H1 (cell line): ENCODE results near the gene MAD2L1BP. TPM values are rescaled to one million over a fixed set of nuclear protein-coding genes. Genes with fewer than 3 reads are reported as not detected.

Experiments
- CTCF ChIA-PET: fragments of 300-600 bp; sonication (Branson Sonifier 250); formaldehyde crosslinking; loops from one replicate; lab custom pipeline; 2021; ENCODE audit not compliant: partially characterized antibody; lab: Charles Lee
- POLR2A ChIA-PET: fragments of 300-600 bp; sonication (Branson Sonifier 250); formaldehyde crosslinking; loops from one replicate; lab custom pipeline; 2021; ENCODE audit warnings: inconsistent platforms; ENCODE audit not compliant: partially characterized antibody; lab: Charles Lee
- DNase-seq, 2 experiments: peaks; one replicate each; pipeline versions ENCODE4 v3.0.0 to v3.0.0-alpha.2; 2010 to 2022; ENCODE audit warnings: low spot score in 2 of 2, low read depth in 1 of 2, mixed read lengths in 1 of 2
- FAIRE-seq: peaks from 2 replicates; lab custom pipeline; 2011; peaks lifted over from hg19 to GRCh38; lab: Jason Lieb, UNC
- H2AFZ ChIP-seq: 2 replicates; pipeline ENCODE4 v1.8.1; 2012; ENCODE audit warnings: low read length, inconsistent platforms
- H2AK5ac ChIP-seq: 2 replicates; pipeline ENCODE4 v1.6.1; 2013; ENCODE audit warnings: low read depth, low read length
- H2BK120ac ChIP-seq: replicated peaks from 2 replicates; pipeline ENCODE3; 2013; ENCODE audit warnings: low read depth, low read length, inconsistent platforms
- H2BK12ac ChIP-seq: 2 replicates; pipeline ENCODE4 v1.6.1; 2013; ENCODE audit warnings: low read depth, low read length
- H2BK15ac ChIP-seq: 2 replicates; pipeline ENCODE4 v1.6.1; 2013; ENCODE audit warnings: low read length
- H2BK20ac ChIP-seq: 2 replicates; pipeline ENCODE4 v1.6.1; 2013; ENCODE audit warnings: low read length
- H2BK5ac ChIP-seq: 2 replicates; pipeline ENCODE4 v1.6.1; 2013; ENCODE audit warnings: low read depth, low read length
- H3K14ac ChIP-seq: 2 replicates; pipeline ENCODE4 v1.6.1; 2013; ENCODE audit warnings: inconsistent platforms; ENCODE audit not compliant: insufficient read length
- H3K18ac ChIP-seq: 2 replicates; pipeline ENCODE4 v1.6.1; 2013; ENCODE audit warnings: low read length; ENCODE audit errors: extremely low read depth
- H3K23ac ChIP-seq: 2 replicates; pipeline ENCODE4 v1.6.1; 2013; ENCODE audit warnings: inconsistent platforms; ENCODE audit not compliant: insufficient read length
- H3K23me2 ChIP-seq: 2 replicates; pipeline ENCODE4 v1.6.1; 2013; ENCODE audit warnings: low read depth, low read length
- H3K27ac ChIP-seq: 2 replicates; pipeline ENCODE4 v1.6.1; 2011; ENCODE audit warnings: low read depth, low read length, inconsistent platforms
- H3K27me3 ChIP-seq, 4 experiments: replicated peaks in 1 of 4; 1 replicate in 1 of 4; 2 replicates in 3 of 4; pipeline versions ENCODE4 v1.6.1 to v1.8.1; 2011 to 2013; ENCODE audit warnings: low read length in 3 of 4, mild to moderate bottlenecking in 3 of 4, inconsistent platforms in 2 of 4, mixed read lengths in 2 of 4, moderate library complexity in 1 of 4; ENCODE audit not compliant: control insufficient read depth in 3 of 4, insufficient read depth in 3 of 4; ENCODE audit errors: extremely low read depth in 1 of 4
- H3K36me3 ChIP-seq, 4 experiments: 2 replicates each; pipeline versions ENCODE4 v1.6.1 to v1.8.1; 2011 to 2013; ENCODE audit warnings: mild to moderate bottlenecking in 4 of 4, low read length in 3 of 4, moderate library complexity in 2 of 4, control low read depth in 1 of 4, inconsistent platforms in 1 of 4; ENCODE audit not compliant: insufficient read depth in 4 of 4, control insufficient read depth in 2 of 4
- H3K4ac ChIP-seq: replicated peaks from 2 replicates; pipeline ENCODE3; 2013; ENCODE audit warnings: low read length, low read depth, mixed read lengths, inconsistent platforms; ENCODE audit not compliant: insufficient read length
- H3K4me1 ChIP-seq, 4 experiments: replicated peaks in 1 of 4; 1 replicate in 1 of 4; 2 replicates in 3 of 4; pipeline versions ENCODE4 v1.6.1 to v1.8.1; 2011 to 2013; ENCODE audit warnings: low read length in 3 of 4, inconsistent platforms in 2 of 4, mixed read lengths in 1 of 4; ENCODE audit not compliant: insufficient read depth in 4 of 4, control insufficient read depth in 3 of 4
- H3K4me2 ChIP-seq, 2 experiments: 2 replicates each; pipeline versions ENCODE4 v1.6.1 to v1.8.1; 2011 to 2013; ENCODE audit warnings: low read depth in 2 of 2, low read length in 2 of 2, control low read depth in 1 of 2, inconsistent platforms in 1 of 2, mild to moderate bottlenecking in 1 of 2; ENCODE audit not compliant: insufficient read depth in 1 of 2
- H3K4me3 ChIP-seq, 4 experiments: fragments of 200-600, 300-600 bp in 1 of 4; sonication (generic), shearing (Covaris generic), sonication (Bioruptor Twin) in 1 of 4; 2 replicates each; pipeline versions ENCODE4 v1.5.1 to v1.8.1; 2011 to 2016; ENCODE audit warnings: low read length in 4 of 4, low read depth in 3 of 4, control low read depth in 2 of 4, inconsistent platforms in 2 of 4, mild to moderate bottlenecking in 2 of 4, mixed read lengths in 1 of 4, moderate library complexity in 1 of 4; ENCODE audit not compliant: insufficient read depth in 2 of 4; ENCODE audit errors: extremely low read depth in 1 of 4
- H3K56ac ChIP-seq: replicated peaks from 2 replicates; pipeline ENCODE3; 2013; ENCODE audit warnings: low read depth, mild to moderate bottlenecking, mixed read lengths, low read length, inconsistent platforms; ENCODE audit not compliant: insufficient read length
- H3K79me1 ChIP-seq: 2 replicates; pipeline ENCODE4 v1.6.1; 2013; ENCODE audit warnings: low read depth, low read length, control low read depth
- H3K79me2 ChIP-seq, 2 experiments: 2 replicates each; pipeline versions ENCODE4 v1.6.1 to v1.8.1; 2012 to 2013; ENCODE audit warnings: low read length in 2 of 2, mild to moderate bottlenecking in 2 of 2, inconsistent platforms in 1 of 2; ENCODE audit not compliant: insufficient read depth in 2 of 2, control insufficient read depth in 1 of 2
- H3K9ac ChIP-seq, 4 experiments: replicated peaks in 1 of 4; 1 replicate in 1 of 4; 2 replicates in 3 of 4; pipeline versions ENCODE4 v1.6.1 to v1.8.1; 2011 to 2013; ENCODE audit warnings: low read depth in 3 of 4, low read length in 3 of 4, control low read depth in 2 of 4, mild to moderate bottlenecking in 2 of 4, moderate library complexity in 2 of 4, inconsistent platforms in 1 of 4; ENCODE audit errors: extremely low read depth in 1 of 4
- H3K9me3 ChIP-seq, 2 experiments: 2 replicates each; pipeline versions ENCODE4 v1.6.1 to v1.8.1; 2012 to 2013; ENCODE audit warnings: mild to moderate bottlenecking in 2 of 2, moderate library complexity in 2 of 2, control low read depth in 1 of 2, inconsistent platforms in 1 of 2, low read depth in 1 of 2, low read length in 1 of 2, mixed read lengths in 1 of 2; ENCODE audit not compliant: insufficient read depth in 2 of 2
- H4K20me1 ChIP-seq, 2 experiments: replicated peaks in 1 of 2; 2 replicates each; pipeline versions ENCODE3 to v1.8.1; 2011 to 2013; ENCODE audit warnings: inconsistent platforms in 2 of 2, low read length in 2 of 2, mild to moderate bottlenecking in 1 of 2; ENCODE audit not compliant: insufficient read depth in 2 of 2, control insufficient read depth in 1 of 2
- H4K5ac ChIP-seq: 2 replicates; pipeline ENCODE4 v1.6.1; 2013; ENCODE audit warnings: low read length, low read depth, mixed read lengths, inconsistent platforms; ENCODE audit not compliant: insufficient read length
- H4K8ac ChIP-seq: 2 replicates; pipeline ENCODE4 v1.8.0; 2013; ENCODE audit warnings: mild to moderate bottlenecking, moderate library complexity, low read length, inconsistent platforms; ENCODE audit not compliant: insufficient read depth; ENCODE audit errors: extremely low read depth
- H4K91ac ChIP-seq: replicated peaks from 2 replicates; pipeline ENCODE3; 2013; ENCODE audit warnings: low read length, mixed read lengths, inconsistent platforms; ENCODE audit not compliant: insufficient read length
- ASH2L ChIP-seq: fragments of 200-600, 300-600 bp; sonication (generic); IDR thresholded peaks from one replicate; pipeline ENCODE4 v1.7.1; 2017; ENCODE audit warnings: low read length
- BCL11A ChIP-seq, 2 experiments: IDR thresholded peaks; one replicate each; pipeline ENCODE4 v1.6.1; 2011; ENCODE audit warnings: low read depth in 2 of 2, low read length in 2 of 2, mild to moderate bottlenecking in 2 of 2
- NRF1 ChIP-seq: IDR thresholded peaks from 2 replicates; pipeline ENCODE4 v1.6.1; 2011; ENCODE audit warnings: mild to moderate bottlenecking, low read depth, low read length, improper control_type of control experiment
- POLR2AphosphoS5 ChIP-seq: IDR thresholded peaks from 2 replicates; pipeline ENCODE4 v1.6.1; 2011; ENCODE audit warnings: low read depth, low read length
- RXRA ChIP-seq: IDR thresholded peaks from 2 replicates; pipeline ENCODE4 v1.6.1; 2011; ENCODE audit warnings: low read depth, mild to moderate bottlenecking, low read length, moderate library complexity; ENCODE audit not compliant: insufficient read depth
- SIN3A ChIP-seq, 2 experiments: IDR thresholded peaks in 1 of 2; conservative IDR thresholded peaks in 1 of 2; 2 replicates each; pipeline ENCODE4 v1.6.1; 2011 to 2012; ENCODE audit warnings: low read length in 2 of 2, improper control_type of control experiment in 1 of 2, low read depth in 1 of 2, mild to moderate bottlenecking in 1 of 2
- SP1 ChIP-seq: IDR thresholded peaks from 2 replicates; pipeline ENCODE4 v1.6.1; 2011; ENCODE audit warnings: low read depth, low read length
- WGBS, 2 experiments: shearing (Covaris generic) in 1 of 2; methylation state at CpG; one replicate each; pipeline versions ENCODE4 v1.1.6 to v1.1.7; 2013 to 2015; ENCODE audit warnings: low lambda C conversion rate in 2 of 2, mixed read lengths in 2 of 2, inconsistent platforms in 1 of 2, low coverage in 1 of 2, missing lambda C conversion rate in 1 of 2; ENCODE audit not compliant: insufficient replicate concordance in 2 of 2, insufficient coverage in 1 of 2, insufficient read length in 1 of 2; ENCODE audit errors: extremely low coverage in 1 of 2, missing lambda C conversion rate in 1 of 2; 5-methylcytosine and 5-hydroxymethylcytosine counted together
- polyA plus RNA-seq, 7 experiments: library from polyadenylated mRNA; depleted of rRNA in 3 of 7; stranded (reverse) in 5 of 7; unstranded in 2 of 7; fragments of >200 nt in 5 of 7; fragments of 200-250 nt in 2 of 7; gene quantifications; 1 replicate in 5 of 7; 2 replicates in 1 of 7; 4 replicates in 1 of 7; pipeline versions ENCODE4 v1.2.1 to v1.2.3, GENCODE V29; 2011 to 2013; ENCODE audit warnings: missing spikeins in 2 of 7, mixed read lengths in 2 of 7
- total RNA-seq: library from RNA; stranded (reverse); fragmentation: NEBNext Ultra II Directional; extraction: Animal tissue kit (Norgen Biotek cat#: 25700); gene quantifications from 2 replicates; pipeline ENCODE4 v1.2.1, GENCODE V29; 2021
- TF ChIP-seq, protein P1 (sequence below), 3 experiments: IDR thresholded peaks; 1 replicate in 2 of 3; 2 replicates in 1 of 3; pipeline versions ENCODE4 v1.5.1 to v1.6.1; 2011; ENCODE audit warnings: low read length in 3 of 3, mild to moderate bottlenecking in 3 of 3, inconsistent platforms in 2 of 3, low read depth in 1 of 3, moderate library complexity in 1 of 3; ENCODE audit not compliant: insufficient read depth in 1 of 3; ENCODE audit errors: control extremely low read depth in 1 of 3
- TF ChIP-seq, protein P2 (sequence below): IDR thresholded peaks from 2 replicates; pipeline ENCODE4 v1.6.1; 2011; ENCODE audit warnings: low read depth, mild to moderate bottlenecking, low read length; ENCODE audit not compliant: insufficient read depth

The MAD2L1BP gene
- total and polyA plus RNA-seq, 2 of the 8 experiments (the other 6 are each of a cell fraction or from before 2014, with no cell fraction given) = 35.5 to 70.0 TPM

- no peak within 1 kb of the TSS; the same call in 1 of the 2 replicates for H2BK20ac ChIP-seq
- no peak within 1 kb of the TSS for H3K23ac ChIP-seq
- peak within 1 kb of the TSS; percentile 98 for H2BK5ac ChIP-seq
- H4K91ac ChIP-seq = peak within 1 kb of the TSS; percentile 95
- H3K4ac ChIP-seq = peak within 1 kb of the TSS; percentile 100
- H2AFZ ChIP-seq = peak within 1 kb of the TSS; percentile 87
- peak within 1 kb of the TSS; percentile 93 for H3K56ac ChIP-seq
- peak within 1 kb of the TSS; percentile 82 to 90 (median 88) for H3K9ac ChIP-seq
- H3K27ac ChIP-seq = peak within 1 kb of the TSS; percentile 90
- H3K4me3 ChIP-seq = peak within 1 kb of the TSS; percentile 59 to 89 (median 78)
- H2BK120ac ChIP-seq = peak within 1 kb of the TSS; percentile 99
- peak within 1 kb of the TSS; percentile 98 for H2BK12ac ChIP-seq
- H4K5ac ChIP-seq = peak within 1 kb of the TSS; percentile 95
- H3K23me2 ChIP-seq = peaks cover 9% of the 10 kb centered on the region
- CTCF ChIA-PET = interaction anchor here (0.6 to 2.1 kb wide), 4 partner anchors 20 to 322 kb away, joined by 3 to 5 read pairs (median 4); no protein-coding TSS in a partner anchor
- peaks cover 0 to 18% of the 10 kb centered on the region in 2 experiments; a peak in 2 of 4 replicates for H3K79me2 ChIP-seq
- H4K20me1 ChIP-seq = peaks cover 0 to 7% of the 10 kb centered on the region in 2 experiments
- peak within 1 kb of the TSS; percentile 45 for H2AK5ac ChIP-seq
- peak within 1 kb of the TSS; percentile 84 for H3K4me2 ChIP-seq
- H3K36me3 ChIP-seq = peaks cover 14 to 26% (median 20%) of the 10 kb centered on the region in 4 experiments
- POLR2A ChIA-PET = interaction anchor here (0.6 to 4.7 kb wide), 38 partner anchors 10 to 628 kb away, joined by 3 to 79 read pairs (median 6); partner anchors contain the start of genes HSP90AB1, MRPS18A, POLH and POLR1C
- peak within 1 kb of the TSS; percentile 6 for H3K14ac ChIP-seq
- peak within 1 kb of the TSS; percentile 98 for H3K18ac ChIP-seq
- peaks cover 0 to 4% (median 0%) of the 10 kb centered on the region in 4 experiments; a peak in 3 of 7 replicates for H3K4me1 ChIP-seq
- H3K27me3 ChIP-seq = no peaks in the 10 kb centered on the region
- peak; percentile 24 for FAIRE-seq
- peak within 1 kb of the TSS; percentile 98 for H2BK15ac ChIP-seq
- peak; percentile 94 to 97 for DNase-seq
- peak within 1 kb of the TSS; percentile 95 for H4K8ac ChIP-seq
- H3K9me3 ChIP-seq = no peaks in the 10 kb centered on the region
- H3K79me1 ChIP-seq = peaks cover 8% of the 10 kb centered on the region
- 1% methylated on average over 34 of the region's 46 CpGs; no CpG with 5 or more reads in 1 of the 2 experiments for WGBS, 2 experiments
- TF ChIP-seq ASH2L = no peak
- no peak for TF ChIP-seq NRF1
- TF ChIP-seq BCL11A (IDR thresholded peaks at IDR 0.05; ENCODE audit: low read depth in 2 of 2, low read length in 2 of 2) = no peak
- no peak for TF ChIP-seq POLR2AphosphoS5
- TF ChIP-seq, protein P1, sequence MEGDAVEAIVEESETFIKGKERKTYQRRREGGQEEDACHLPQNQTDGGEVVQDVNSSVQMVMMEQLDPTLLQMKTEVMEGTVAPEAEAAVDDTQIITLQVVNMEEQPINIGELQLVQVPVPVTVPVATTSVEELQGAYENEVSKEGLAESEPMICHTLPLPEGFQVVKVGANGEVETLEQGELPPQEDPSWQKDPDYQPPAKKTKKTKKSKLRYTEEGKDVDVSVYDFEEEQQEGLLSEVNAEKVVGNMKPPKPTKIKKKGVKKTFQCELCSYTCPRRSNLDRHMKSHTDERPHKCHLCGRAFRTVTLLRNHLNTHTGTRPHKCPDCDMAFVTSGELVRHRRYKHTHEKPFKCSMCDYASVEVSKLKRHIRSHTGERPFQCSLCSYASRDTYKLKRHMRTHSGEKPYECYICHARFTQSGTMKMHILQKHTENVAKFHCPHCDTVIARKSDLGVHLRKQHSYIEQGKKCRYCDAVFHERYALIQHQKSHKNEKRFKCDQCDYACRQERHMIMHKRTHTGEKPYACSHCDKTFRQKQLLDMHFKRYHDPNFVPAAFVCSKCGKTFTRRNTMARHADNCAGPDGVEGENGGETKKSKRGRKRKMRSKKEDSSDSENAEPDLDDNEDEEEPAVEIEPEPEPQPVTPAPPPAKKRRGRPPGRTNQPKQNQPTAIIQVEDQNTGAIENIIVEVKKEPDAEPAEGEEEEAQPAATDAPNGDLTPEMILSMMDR (IDR thresholded peaks at IDR 0.05; ENCODE audit: control extremely low read depth in 1 of 3, insufficient read depth in 1 of 3, low read depth in 1 of 3, low read length in 3 of 3) = no peak
- peak; percentile 63; the same call in 1 of the 2 replicates for TF ChIP-seq SP1
- no peak for TF ChIP-seq RXRA
- TF ChIP-seq, protein P2, sequence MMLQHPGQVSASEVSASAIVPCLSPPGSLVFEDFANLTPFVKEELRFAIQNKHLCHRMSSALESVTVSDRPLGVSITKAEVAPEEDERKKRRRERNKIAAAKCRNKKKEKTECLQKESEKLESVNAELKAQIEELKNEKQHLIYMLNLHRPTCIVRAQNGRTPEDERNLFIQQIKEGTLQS = peak; percentile 44; the same call in 1 of the 2 replicates
- no peak; a peak in 2 of 4 replicates for TF ChIP-seq SIN3A (conservative IDR thresholded peaks at IDR 0.05 in 1 of 2, IDR thresholded peaks at IDR 0.05 in 1 of 2; ENCODE audit: low read depth in 1 of 2, low read length in 2 of 2)
These were observed 6.5 kb upstream of the MAD2L1BP start, which contains the start of gene GTPBP2 for GRCh38 chr6:43629104-43629504. TSS of gene GTPBP2 (minus strand) at chr6:43629264. CDS start at chr6:43629162, 102 bp downstream.
